IMR-90 (cell line): Measurements from ENCODE around the gene TBC1D17. TPM values are rescaled to one million over a fixed set of nuclear protein-coding genes. Genes with fewer than 3 reads are reported as not detected.
A peak's percentile ranks its signal among the peaks of the same experiment; 100 is the strongest.

Experiments used
- ATAC-seq: fragments of 200-7000 bp; cut with Tn5 transposase; 2 replicates; pipeline ENCODE4 v1.9.1; 2020; ENCODE audit warnings: low read depth, mild to moderate bottlenecking, moderate library complexity
- BruUV-seq: library from RNA; stranded (reverse); fragments of 400-500 nt; replicated peaks from 2 replicates; lab custom pipeline; 2021; lab: Mats Ljungman, UMichigan
- CTCF ChIA-PET: fragments of 300-600 bp; formaldehyde crosslinking; extraction: SDS; loops from one replicate; lab custom pipeline; 2021; ENCODE audit warnings: antibody characterized with exemption; lab: Yijun Ruan, JAX
- POLR2A ChIA-PET: fragments of 300-600 bp; sonication (Branson Sonifier 250); formaldehyde crosslinking; loops from one replicate; lab custom pipeline; 2022; ENCODE audit warnings: antibody characterized with exemption; ENCODE audit not compliant: unreplicated experiment; lab: Charles Lee
- DNase-seq: peaks from one replicate; pipeline ENCODE4 v3.0.0; 2013
- H2AFZ ChIP-seq: replicated peaks from 2 replicates; pipeline ENCODE3; 2013; ENCODE audit warnings: low read length, mild to moderate bottlenecking; ENCODE audit not compliant: poor library complexity
- H2AK5ac ChIP-seq: 2 replicates; pipeline ENCODE4 v1.6.1; 2013; ENCODE audit warnings: low read depth, low read length, inconsistent platforms
- H2AK9ac ChIP-seq: replicated peaks from 2 replicates; pipeline ENCODE3; 2013; ENCODE audit warnings: mild to moderate bottlenecking, low read depth, low read length, moderate library complexity; ENCODE audit not compliant: poor library complexity
- H2BK120ac ChIP-seq: 2 replicates; pipeline ENCODE4 v1.6.1; 2013; ENCODE audit warnings: low read depth, low read length, inconsistent platforms
- H2BK15ac ChIP-seq: 3 replicates; pipeline ENCODE4 v1.6.1; 2013; ENCODE audit warnings: low read depth, low read length, inconsistent platforms
- H2BK20ac ChIP-seq: 2 replicates; pipeline ENCODE4 v1.6.1; 2013; ENCODE audit warnings: low read depth, mild to moderate bottlenecking, inconsistent platforms, low read length, moderate library complexity
- H2BK5ac ChIP-seq: 2 replicates; pipeline ENCODE4 v1.6.1; 2013; ENCODE audit warnings: mild to moderate bottlenecking, low read depth, low read length, inconsistent platforms; ENCODE audit not compliant: poor library complexity, severe bottlenecking
- H3K14ac ChIP-seq: replicated peaks from 2 replicates; pipeline ENCODE4 v1.6.1; 2013; ENCODE audit warnings: low read depth, low read length, inconsistent platforms
- H3K18ac ChIP-seq: 2 replicates; pipeline ENCODE4 v1.6.1; 2013; ENCODE audit warnings: low read depth, low read length, control low read depth
- H3K23ac ChIP-seq: 2 replicates; pipeline ENCODE4 v1.6.1; 2013; ENCODE audit warnings: low read depth, low read length, inconsistent platforms
- H3K27ac ChIP-seq: 2 replicates; pipeline ENCODE4 v1.5.1; 2013; ENCODE audit warnings: mild to moderate bottlenecking, control low read depth, low read length; ENCODE audit not compliant: insufficient read depth
- H3K27me3 ChIP-seq: 2 replicates; pipeline ENCODE4 v1.6.1; 2013; ENCODE audit warnings: low read length; ENCODE audit not compliant: control insufficient read depth, insufficient read depth
- H3K36me3 ChIP-seq: 2 replicates; pipeline ENCODE4 v1.6.1; 2013; ENCODE audit warnings: low read length, mixed read lengths; ENCODE audit not compliant: control insufficient read depth, insufficient read depth
- H3K4ac ChIP-seq: 2 replicates; pipeline ENCODE4 v1.6.1; 2013; ENCODE audit warnings: low read depth, low read length, inconsistent platforms
- H3K4me1 ChIP-seq: 2 replicates; pipeline ENCODE4 v1.6.1; 2013; ENCODE audit warnings: low read length, mixed read lengths; ENCODE audit not compliant: control insufficient read depth, insufficient read depth
- H3K4me2 ChIP-seq: 2 replicates; pipeline ENCODE4 v1.6.1; 2013; ENCODE audit warnings: low read depth, mild to moderate bottlenecking, control low read depth, low read length, moderate library complexity
- H3K4me3 ChIP-seq: 2 replicates; pipeline ENCODE4 v1.5.1; 2013; ENCODE audit warnings: low read depth, mild to moderate bottlenecking, control low read depth, low read length, moderate library complexity; ENCODE audit not compliant: insufficient read depth
- H3K56ac ChIP-seq: 2 replicates; pipeline ENCODE4 v1.6.1; 2013; ENCODE audit warnings: low read length, inconsistent platforms; ENCODE audit not compliant: insufficient read depth; ENCODE audit errors: extremely low read depth
- H3K79me1 ChIP-seq, 2 experiments: 2 replicates each; pipeline ENCODE4 v1.6.1; 2013; ENCODE audit warnings: low read length in 2 of 2, inconsistent platforms in 1 of 2, low read depth in 1 of 2
- H3K9ac ChIP-seq: 2 replicates; pipeline ENCODE4 v1.6.1; 2013; ENCODE audit warnings: low read depth, low read length, control low read depth
- H3K9me1 ChIP-seq: 2 replicates; pipeline ENCODE4 v1.6.1; 2013; ENCODE audit warnings: low read length, inconsistent platforms; ENCODE audit not compliant: insufficient read depth
- H3K9me3 ChIP-seq: 2 replicates; pipeline ENCODE4 v1.6.1; 2013; ENCODE audit warnings: low read length; ENCODE audit not compliant: control insufficient read depth, insufficient read depth
- H4K20me1 ChIP-seq: 2 replicates; pipeline ENCODE4 v1.6.1; 2013; ENCODE audit warnings: low read length, inconsistent platforms; ENCODE audit not compliant: insufficient read depth
- H4K5ac ChIP-seq: 2 replicates; pipeline ENCODE4 v1.6.1; 2013; ENCODE audit warnings: mild to moderate bottlenecking, low read depth, low read length, control low read depth
- H4K8ac ChIP-seq, 2 experiments: 2 replicates each; pipeline ENCODE4 v1.6.1; 2013; ENCODE audit warnings: low read depth in 2 of 2, low read length in 2 of 2, control low read depth in 1 of 2, inconsistent platforms in 1 of 2
- H4K91ac ChIP-seq: 2 replicates; pipeline ENCODE4 v1.6.1; 2013; ENCODE audit warnings: low read depth, low read length, inconsistent platforms; ENCODE audit not compliant: insufficient read depth
- BHLHE40 ChIP-seq: fragments of 150-350 bp; IDR thresholded peaks from 2 replicates; pipeline ENCODE4 v1.6.1; 2016; ENCODE audit warnings: mild to moderate bottlenecking, low read depth, low read length
- CEBPB ChIP-seq: IDR thresholded peaks from 2 replicates; pipeline ENCODE4 v1.6.1; 2012; ENCODE audit warnings: low read depth, low read length, improper control_type of control experiment
- CHD1 ChIP-seq: IDR thresholded peaks from 2 replicates; pipeline ENCODE4 v1.6.1; 2012; ENCODE audit warnings: low read depth, low read length, improper control_type of control experiment
- FOS ChIP-seq: fragments of 150-350 bp; IDR thresholded peaks from 2 replicates; pipeline ENCODE4 v1.6.1; 2016; ENCODE audit warnings: low read depth, low read length
- MAFK ChIP-seq: IDR thresholded peaks from 2 replicates; pipeline ENCODE4 v1.6.1; 2012; ENCODE audit warnings: low read depth, low read length, improper control_type of control experiment
- MAZ ChIP-seq: IDR thresholded peaks from 2 replicates; pipeline ENCODE4 v1.6.1; 2012; ENCODE audit warnings: low read depth, mild to moderate bottlenecking, low read length, improper control_type of control experiment, moderate library complexity, borderline replicate concordance
- MXI1 ChIP-seq: IDR thresholded peaks from 2 replicates; pipeline ENCODE4 v1.6.1; 2012; ENCODE audit warnings: low read depth, mild to moderate bottlenecking, low read length, moderate library complexity, borderline replicate concordance
- NFE2L2 ChIP-seq: fragments of 150-350 bp; IDR thresholded peaks from 2 replicates; pipeline ENCODE4 v1.6.1; 2016; ENCODE audit warnings: low read depth, mild to moderate bottlenecking, low read length
- POLR2A ChIP-seq: IDR thresholded peaks from 2 replicates; pipeline ENCODE4 v1.6.1; 2012; ENCODE audit warnings: mild to moderate bottlenecking, low read depth, low read length
- RAD21 ChIP-seq: IDR thresholded peaks from 2 replicates; pipeline ENCODE4 v1.6.1; 2012; ENCODE audit warnings: low read length, improper control_type of control experiment
- RCOR1 ChIP-seq: IDR thresholded peaks from 2 replicates; pipeline ENCODE4 v1.6.1; 2012; ENCODE audit warnings: mild to moderate bottlenecking, low read length, improper control_type of control experiment; ENCODE audit not compliant: insufficient replicate concordance
- RFX5 ChIP-seq: IDR thresholded peaks from 2 replicates; pipeline ENCODE4 v1.8.0; 2012; ENCODE audit warnings: low read depth, mild to moderate bottlenecking, low read length, moderate library complexity
- SMC3 ChIP-seq: fragments of 150-350 bp; IDR thresholded peaks from 2 replicates; pipeline ENCODE4 v1.6.1; 2016; ENCODE audit warnings: low read depth, mild to moderate bottlenecking, antibody characterized with exemption, low read length, moderate library complexity
- WGBS, 2 experiments: methylation state at CpG; one replicate each; pipeline versions ENCODE4 v1.1.5 to v1.1.7; 2013; ENCODE audit warnings: missing lambda C conversion rate in 2 of 2; ENCODE audit not compliant: insufficient read length in 1 of 2; ENCODE audit errors: extremely low coverage in 2 of 2; 5-methylcytosine and 5-hydroxymethylcytosine counted together
- dilution Hi-C: fragments of 300-500 bp; cut with HindIII; formaldehyde crosslinking; loops from one replicate; pipeline ENCODE4 v1.14.3; 2018; ENCODE audit warnings: low sequenced_read_pairs; ENCODE audit not compliant: unreplicated experiment
- in situ Hi-C: fragments of 300-500 bp; cut with MboI; formaldehyde crosslinking; loops from 3 replicates; pipeline ENCODE4 v1.14.3; 2019; ENCODE audit warnings: low sequenced_read_pairs, inconsistent platforms, mixed read lengths
- intact Hi-C: fragments of 100-400 bp; cut with micrococcal nuclease; formaldehyde crosslinking; loops from 2 replicates; pipeline ENCODE4 v1.10.0; 2022
- polyA plus RNA-seq, 3 experiments: library from polyadenylated mRNA; depleted of rRNA; stranded (reverse); fragments of >200 nt; gene quantifications; 2 replicates each; pipeline ENCODE4 v1.2.3, GENCODE V29; 2012; ENCODE audit warnings: low replicate concordance in 1 of 3
- total RNA-seq: library from RNA; depleted of rRNA; stranded (reverse); fragments of >200 nt; gene quantifications from 2 replicates; pipeline ENCODE4 v1.2.3, GENCODE V29; 2012
- TF ChIP-seq, protein P1 (sequence below): conservative IDR thresholded peaks from 2 replicates; pipeline ENCODE4 v1.5.1; 2012; ENCODE audit warnings: mild to moderate bottlenecking, low read depth, low read length, improper control_type of control experiment
- TF ChIP-seq, protein P2 (sequence below): fragments of 150-350 bp; IDR thresholded peaks from 2 replicates; pipeline ENCODE4 v1.6.1; 2017; ENCODE audit warnings: mild to moderate bottlenecking, antibody characterized with exemption, low read length, low read depth
- TF ChIP-seq, protein P3 (sequence below): fragments of 150-350 bp; IDR thresholded peaks from 2 replicates; pipeline ENCODE4 v1.6.1; 2016; ENCODE audit warnings: low read depth, mild to moderate bottlenecking, low read length, moderate library complexity, borderline replicate concordance

The TBC1D17 gene
- total and polyA plus RNA-seq, 2 of the 4 experiments (the other 2 are of a cell fraction) = 1.1 to 27.8 TPM

DNA sequence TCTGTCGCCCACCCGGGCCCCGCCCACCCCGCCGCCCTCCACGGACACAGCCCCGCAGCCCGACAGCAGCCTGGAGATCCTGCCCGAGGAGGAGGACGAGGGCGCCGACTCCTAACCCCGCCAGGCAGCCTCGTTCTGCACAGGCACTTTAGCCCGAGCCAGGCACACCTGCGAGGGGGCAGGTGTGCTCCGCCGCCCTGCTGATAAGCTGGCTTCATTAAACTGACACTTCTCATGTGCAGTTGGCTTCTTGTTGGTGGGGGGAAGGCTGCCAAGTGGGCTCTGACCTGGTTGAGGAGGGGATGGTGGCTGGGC lies 11.0 kb downstream of the TBC1D17 start:
- BruUV-seq = no TSS peak
- no peak overlapping the region for H3K4me3 ChIP-seq

More for the DNA sequence above, 11.0 kb downstream of the TBC1D17 start:
- ChIA-PET POLR2A (interaction anchor here (0.6 kb wide), 1 partner anchor 11 kb away, joined by 9 read pairs; the partner anchor contains the start of gene AKT1S1), CTCF (no interaction called here)
- Histone ChIP-seq H3K18ac (no peak overlapping the region), H4K91ac (no peak overlapping the region), H3K23ac (no peak overlapping the region), H3K9me1 (no peaks in the 10 kb centered on the region), H4K8ac (no peak overlapping the region), H2BK5ac (no peak overlapping the region), H2AFZ (no peak overlapping the region), H3K9me3 (no peaks in the 10 kb centered on the region), H3K9ac (no peak overlapping the region), H2BK120ac (no peak overlapping the region), H3K27ac (no peak overlapping the region), H4K20me1 (no peaks in the 10 kb centered on the region), H2BK15ac (no peak overlapping the region), H3K36me3 (peaks cover 25% of the 10 kb centered on the region), H3K56ac (no peak overlapping the region), H3K4me1 (peaks cover 2% of the 10 kb centered on the region; the same call in 1 of the 2 replicates), H2BK20ac (no peak overlapping the region), H2AK9ac (peak overlapping the region; percentile 50), H2AK5ac (no peak overlapping the region), H3K4ac (no peak overlapping the region), H3K79me1 (peaks cover 0 to 2% of the 10 kb centered on the region in 2 experiments; a peak in 1 of 4 replicates), H3K4me2 (no peak overlapping the region), H3K27me3 (peaks cover 8% of the 10 kb centered on the region; the same call in 1 of the 2 replicates), H4K5ac (no peak overlapping the region), H3K14ac (no peak overlapping the region)
- ATAC-seq = no peak
- in situ Hi-C loops (no loop called here), intact Hi-C loops (no loop called here), dilution Hi-C loops (no loop called here)
- no peak for TF ChIP-seq MAZ
- TF ChIP-seq CEBPB = no peak
- TF ChIP-seq, protein P1, sequence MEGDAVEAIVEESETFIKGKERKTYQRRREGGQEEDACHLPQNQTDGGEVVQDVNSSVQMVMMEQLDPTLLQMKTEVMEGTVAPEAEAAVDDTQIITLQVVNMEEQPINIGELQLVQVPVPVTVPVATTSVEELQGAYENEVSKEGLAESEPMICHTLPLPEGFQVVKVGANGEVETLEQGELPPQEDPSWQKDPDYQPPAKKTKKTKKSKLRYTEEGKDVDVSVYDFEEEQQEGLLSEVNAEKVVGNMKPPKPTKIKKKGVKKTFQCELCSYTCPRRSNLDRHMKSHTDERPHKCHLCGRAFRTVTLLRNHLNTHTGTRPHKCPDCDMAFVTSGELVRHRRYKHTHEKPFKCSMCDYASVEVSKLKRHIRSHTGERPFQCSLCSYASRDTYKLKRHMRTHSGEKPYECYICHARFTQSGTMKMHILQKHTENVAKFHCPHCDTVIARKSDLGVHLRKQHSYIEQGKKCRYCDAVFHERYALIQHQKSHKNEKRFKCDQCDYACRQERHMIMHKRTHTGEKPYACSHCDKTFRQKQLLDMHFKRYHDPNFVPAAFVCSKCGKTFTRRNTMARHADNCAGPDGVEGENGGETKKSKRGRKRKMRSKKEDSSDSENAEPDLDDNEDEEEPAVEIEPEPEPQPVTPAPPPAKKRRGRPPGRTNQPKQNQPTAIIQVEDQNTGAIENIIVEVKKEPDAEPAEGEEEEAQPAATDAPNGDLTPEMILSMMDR = no peak
- TF ChIP-seq, protein P2, sequence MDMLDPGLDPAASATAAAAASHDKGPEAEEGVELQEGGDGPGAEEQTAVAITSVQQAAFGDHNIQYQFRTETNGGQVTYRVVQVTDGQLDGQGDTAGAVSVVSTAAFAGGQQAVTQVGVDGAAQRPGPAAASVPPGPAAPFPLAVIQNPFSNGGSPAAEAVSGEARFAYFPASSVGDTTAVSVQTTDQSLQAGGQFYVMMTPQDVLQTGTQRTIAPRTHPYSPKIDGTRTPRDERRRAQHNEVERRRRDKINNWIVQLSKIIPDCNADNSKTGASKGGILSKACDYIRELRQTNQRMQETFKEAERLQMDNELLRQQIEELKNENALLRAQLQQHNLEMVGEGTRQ = no peak
- no peak for TF ChIP-seq MAFK
- TF ChIP-seq MXI1 = no peak
- TF ChIP-seq POLR2A = no peak
- TF ChIP-seq NFE2L2 = no peak
- no peak for TF ChIP-seq RFX5
- no peak for TF ChIP-seq RAD21
- TF ChIP-seq BHLHE40 = no peak
- no peak for TF ChIP-seq SMC3
- TF ChIP-seq FOS = no peak
- no peak for TF ChIP-seq RCOR1
- TF ChIP-seq, protein P3, sequence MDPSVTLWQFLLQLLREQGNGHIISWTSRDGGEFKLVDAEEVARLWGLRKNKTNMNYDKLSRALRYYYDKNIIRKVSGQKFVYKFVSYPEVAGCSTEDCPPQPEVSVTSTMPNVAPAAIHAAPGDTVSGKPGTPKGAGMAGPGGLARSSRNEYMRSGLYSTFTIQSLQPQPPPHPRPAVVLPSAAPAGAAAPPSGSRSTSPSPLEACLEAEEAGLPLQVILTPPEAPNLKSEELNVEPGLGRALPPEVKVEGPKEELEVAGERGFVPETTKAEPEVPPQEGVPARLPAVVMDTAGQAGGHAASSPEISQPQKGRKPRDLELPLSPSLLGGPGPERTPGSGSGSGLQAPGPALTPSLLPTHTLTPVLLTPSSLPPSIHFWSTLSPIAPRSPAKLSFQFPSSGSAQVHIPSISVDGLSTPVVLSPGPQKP = no peak
- TF ChIP-seq CHD1 = no peak
- WGBS, 2 experiments = 73% methylated on average over 2 of the region's 18 CpGs; no CpG with 5 or more reads in 1 of the 2 experiments
- DNase-seq = no peak
